ENCODE measurements around the gene LUC7L3. TPM values are rescaled to one million over a fixed set of nuclear protein-coding genes. Genes with fewer than 3 reads are reported as not detected.
A peak's percentile ranks its signal among the peaks of the same experiment; 100 is the strongest.
"Not testable (repeated sequence)": the region's sequence is repeated elsewhere in the genome, so short reads cannot be mapped to it uniquely, and the experiment has no call there.

Gene LUC7L3
- total RNA-seq, 8 experiments from 2014 or later: 118 to 263 (median 161) TPM

DNA sequence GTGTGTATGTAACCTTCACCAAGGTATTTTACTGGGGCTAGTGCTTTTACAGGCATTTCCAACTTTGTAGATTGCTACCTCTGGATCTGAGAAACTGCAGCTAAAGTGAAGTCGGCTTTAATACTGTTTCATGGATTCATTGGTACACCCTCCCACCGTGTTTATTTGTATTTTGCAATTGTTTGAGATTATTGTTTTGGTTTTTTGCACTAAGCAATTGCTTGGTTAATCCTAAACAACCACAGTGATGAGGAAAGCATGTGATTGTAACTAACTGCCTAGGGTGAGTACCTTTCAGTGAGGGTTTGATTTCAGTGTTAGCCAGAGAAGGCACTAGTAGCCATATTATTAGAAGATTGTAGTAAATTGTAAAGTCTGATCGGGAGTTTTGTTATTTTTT is 3.3 kb downstream of the LUC7L3 start:
- H3K4me3 ChIP-seq: peak overlapping the region in 1 of 5 donors; percentile 2
- no peak overlapping the region for H3K27ac ChIP-seq
- peaks cover 14 to 17% of the 10 kb centered on the region in 2 donors for H3K4me1 ChIP-seq (replicated peaks in 1 of 2)
- in situ Hi-C loops (cut with MboI; ENCODE audit: low pct_unique_long_range_greater_than_20kb in 2 of 9, low sequenced_read_pairs in 9 of 9, unreplicated experiment in 9 of 9): no loop called here
- ATAC-seq (replicated peaks in 6 of 8): no peak
- 0 to 100% (median 63%) methylated on average over 1 to 3 of the region's 3 CpGs for WGBS, 10 experiments

DNA sequence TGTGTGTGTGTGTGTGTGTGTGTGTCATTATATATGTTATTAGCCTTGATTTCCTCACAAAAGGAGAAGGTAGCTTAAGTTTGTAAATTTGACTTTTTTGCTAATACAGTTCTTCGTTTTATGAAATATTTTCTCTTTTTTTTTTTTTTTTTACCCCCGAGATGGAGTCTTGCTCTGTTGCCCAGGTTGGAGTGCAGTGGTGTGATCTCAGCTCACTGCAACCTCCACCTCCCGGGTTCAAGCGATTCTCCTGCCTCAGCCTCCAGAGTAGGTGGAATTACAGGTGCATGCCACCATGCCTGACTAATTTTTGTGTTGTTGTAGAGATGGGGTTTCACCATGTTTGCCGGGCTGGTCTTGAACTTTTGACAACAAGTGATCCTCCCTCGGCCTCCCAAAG is 5.2 kb downstream of the LUC7L3 start:
- ATAC-seq (replicated peaks in 6 of 8); in situ Hi-C loops (cut with MboI; ENCODE audit: low pct_unique_long_range_greater_than_20kb in 2 of 9, low sequenced_read_pairs in 9 of 9, unreplicated experiment in 9 of 9); H3K4me3 ChIP-seq; H3K27ac ChIP-seq: not testable (repeated sequence)
- H3K4me1 ChIP-seq (replicated peaks in 1 of 2): peaks cover 10 to 13% of the 10 kb centered on the region in 2 donors
- 80 to 100% (median 90%) methylated on average over 1 to 4 of the region's 6 CpGs for WGBS, 10 experiments

DNA sequence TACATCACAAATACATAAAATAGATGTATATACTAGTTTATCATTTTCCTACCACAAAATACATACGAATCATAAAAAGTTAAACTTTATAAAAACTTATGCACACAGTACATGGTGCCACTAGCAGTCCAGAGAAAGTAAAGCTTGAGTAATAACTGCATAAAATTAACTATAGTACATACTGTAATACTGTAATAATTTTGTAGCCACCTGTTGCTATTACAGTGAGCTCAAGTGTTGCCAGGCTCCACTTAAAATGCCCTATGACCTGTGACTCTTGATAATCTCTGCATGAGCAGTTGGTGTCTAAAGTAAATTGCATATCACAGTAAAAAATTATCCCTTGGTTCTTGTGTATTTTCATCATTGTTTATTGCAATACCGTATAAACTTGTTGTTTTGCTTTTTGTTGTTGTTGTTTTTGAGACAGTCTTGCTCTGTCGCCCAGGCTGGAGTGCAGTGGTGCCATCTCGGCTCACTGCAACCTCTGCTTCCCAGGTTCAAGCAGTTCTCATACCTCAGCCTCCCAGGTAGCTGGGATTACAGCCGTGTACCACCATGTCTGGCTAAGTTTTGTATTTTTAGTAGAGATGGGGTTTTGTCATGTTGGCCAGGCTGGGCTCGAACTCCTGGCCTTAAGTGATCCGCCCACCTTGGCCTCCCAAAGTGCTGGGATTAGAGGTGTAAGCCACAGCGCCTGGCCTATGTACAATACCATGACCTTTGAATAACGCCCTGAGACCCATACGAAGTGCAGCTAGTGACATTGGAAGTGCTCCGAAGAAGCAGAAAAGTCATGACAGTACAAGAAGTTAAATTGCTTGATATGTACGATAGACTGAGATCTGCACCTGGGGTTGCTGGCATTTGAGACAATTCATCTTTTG is 6.6 kb downstream of the LUC7L3 start:
- no peak for ATAC-seq (replicated peaks in 6 of 8)
- in situ Hi-C loops (cut with MboI; ENCODE audit: low pct_unique_long_range_greater_than_20kb in 2 of 9, low sequenced_read_pairs in 9 of 9, unreplicated experiment in 9 of 9): no loop called here
- Histone ChIP-seq H3K4me3 (no peak overlapping the region), H3K27ac (no peak overlapping the region), H3K4me1 (replicated peaks in 1 of 2) (peaks cover 10 to 13% of the 10 kb centered on the region in 2 donors)
- WGBS, 10 experiments: 69 to 100% (median 92%) methylated on average over 4 to 11 of the region's 12 CpGs

DNA sequence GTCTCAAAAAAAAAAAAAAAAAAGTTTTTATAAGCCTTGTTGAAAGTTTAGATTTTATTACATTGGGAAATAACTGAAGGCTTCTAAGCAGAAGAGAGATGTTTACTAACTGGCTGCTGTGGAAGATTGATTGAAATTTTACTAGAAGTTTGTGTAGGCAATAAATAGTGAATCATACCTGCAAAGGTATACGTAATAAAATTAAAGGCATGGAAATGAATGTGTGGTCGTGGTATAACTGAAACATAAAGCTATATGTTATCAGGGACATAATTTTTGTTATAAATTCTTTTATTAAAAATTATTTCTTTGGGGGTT is 8.7 kb downstream of the LUC7L3 start:
- WGBS, 10 experiments: 51 to 100% (median 72%) methylated on average over 1 to 2 of the region's 2 CpGs; no CpG with 5 or more reads in 1 of the 10 experiments
- no peak overlapping the region for H3K4me3 ChIP-seq
- peaks cover 2 to 3% of the 10 kb centered on the region in 2 donors for H3K4me1 ChIP-seq (replicated peaks in 1 of 2)
- in situ Hi-C loops (cut with MboI; ENCODE audit: low pct_unique_long_range_greater_than_20kb in 2 of 9, low sequenced_read_pairs in 9 of 9, unreplicated experiment in 9 of 9): no loop called here
- ATAC-seq (replicated peaks in 6 of 8): no peak
- H3K27ac ChIP-seq: no peak overlapping the region

DNA sequence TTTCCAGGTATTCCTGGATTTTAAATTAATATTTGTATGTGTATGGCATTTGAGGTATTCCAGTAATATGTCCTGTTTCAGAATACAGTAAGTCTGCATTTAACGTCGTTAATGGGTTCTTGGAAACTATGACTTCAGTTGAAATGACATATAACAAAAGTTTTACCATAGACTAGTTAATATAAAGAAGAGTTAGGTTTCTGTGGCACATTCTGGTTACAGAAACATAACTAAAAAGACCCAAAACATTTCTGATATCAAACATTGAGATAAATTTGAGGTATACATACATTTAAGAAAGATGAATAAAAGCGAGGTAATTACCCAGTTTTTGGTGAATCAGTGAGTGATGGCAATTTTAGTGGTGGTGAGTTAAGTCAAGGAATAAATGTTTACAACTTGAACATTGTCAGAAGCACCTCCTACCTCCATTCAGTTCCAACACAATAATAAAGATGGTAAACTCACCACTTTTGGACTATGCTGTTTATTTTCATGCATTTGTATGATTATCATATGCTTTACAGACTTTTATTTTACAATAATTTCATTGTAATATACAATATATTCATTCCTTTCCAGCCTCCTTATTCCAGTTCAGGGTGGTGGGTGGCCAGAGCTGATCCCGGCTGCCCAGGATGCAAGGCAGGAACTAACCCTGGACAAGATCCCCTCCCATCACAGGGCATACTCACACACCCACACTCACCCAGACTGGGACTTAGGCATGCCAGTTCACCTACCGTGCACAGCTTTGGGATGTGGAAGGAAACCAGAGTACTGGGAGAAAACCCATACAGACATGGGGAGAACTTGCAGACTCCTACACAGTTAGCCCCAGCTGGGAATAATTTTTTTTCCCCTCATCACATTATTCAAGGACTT is 9.7 kb downstream of the LUC7L3 start:
- H3K27ac ChIP-seq: no peak overlapping the region
- 55 to 100% (median 88%) methylated on average over 2 to 5 of the region's 5 CpGs for WGBS, 10 experiments
- no peak overlapping the region for H3K4me3 ChIP-seq
- in situ Hi-C loops (cut with MboI; ENCODE audit: low pct_unique_long_range_greater_than_20kb in 2 of 9, low sequenced_read_pairs in 9 of 9, unreplicated experiment in 9 of 9): no loop called here
- no peaks in the 10 kb centered on the region for H3K4me1 ChIP-seq (replicated peaks in 1 of 2)
- no peak for ATAC-seq (replicated peaks in 6 of 8)

DNA sequence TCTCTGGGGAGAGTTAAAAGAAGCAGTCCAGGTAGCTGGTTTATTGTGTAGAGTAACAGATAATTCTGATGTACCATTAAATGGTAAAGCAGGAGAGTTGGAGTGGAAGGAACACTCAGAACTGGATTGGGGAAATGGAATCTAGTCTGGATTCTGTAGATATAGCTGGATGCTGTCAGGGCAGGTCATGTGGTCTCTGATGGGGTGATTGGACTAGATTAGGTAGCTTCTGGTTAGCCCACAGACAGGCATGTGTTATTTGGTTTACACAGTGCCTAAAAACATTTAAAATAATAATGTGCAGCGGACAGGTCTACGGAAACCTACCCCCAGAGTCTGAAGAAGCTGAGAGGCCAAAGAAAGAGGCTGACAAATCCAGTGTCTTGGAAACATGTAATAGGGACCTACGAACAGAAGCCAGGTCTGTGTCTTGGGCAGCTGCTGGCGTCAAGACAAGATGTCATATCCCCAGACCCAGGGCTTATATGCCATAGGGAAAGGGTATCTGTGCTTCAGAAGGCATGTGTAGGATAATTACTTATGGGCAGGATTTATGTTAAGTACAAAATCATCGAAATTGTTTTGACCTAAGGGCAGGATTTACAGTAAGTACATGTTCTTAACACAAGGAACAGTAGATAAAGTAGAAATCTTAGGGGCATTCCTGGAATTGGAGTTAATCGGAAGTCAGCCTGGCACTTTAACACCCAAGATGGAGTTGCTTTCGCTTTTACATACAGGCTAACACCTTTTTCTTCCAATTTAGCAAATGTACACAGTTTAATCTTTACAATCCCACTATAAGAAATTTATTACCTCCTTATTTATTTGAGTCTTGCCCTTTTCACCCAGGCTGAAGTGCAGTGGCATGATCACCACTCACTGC is 12.4 kb downstream of the LUC7L3 start:
- Histone ChIP-seq H3K27ac (no peak overlapping the region), H3K4me1 (replicated peaks in 1 of 2) (no peaks in the 10 kb centered on the region), H3K4me3 (no peak overlapping the region)
- peak in 1 of 8 experiments; percentile 83 for ATAC-seq (replicated peaks in 6 of 8)
- WGBS, 10 experiments: 14 to 100% (median 89%) methylated on average over 1 to 6 of the region's 7 CpGs; no CpG with 5 or more reads in 1 of the 10 experiments
- in situ Hi-C loops (cut with MboI; ENCODE audit: low pct_unique_long_range_greater_than_20kb in 2 of 9, low sequenced_read_pairs in 9 of 9, unreplicated experiment in 9 of 9): no loop called here

DNA sequence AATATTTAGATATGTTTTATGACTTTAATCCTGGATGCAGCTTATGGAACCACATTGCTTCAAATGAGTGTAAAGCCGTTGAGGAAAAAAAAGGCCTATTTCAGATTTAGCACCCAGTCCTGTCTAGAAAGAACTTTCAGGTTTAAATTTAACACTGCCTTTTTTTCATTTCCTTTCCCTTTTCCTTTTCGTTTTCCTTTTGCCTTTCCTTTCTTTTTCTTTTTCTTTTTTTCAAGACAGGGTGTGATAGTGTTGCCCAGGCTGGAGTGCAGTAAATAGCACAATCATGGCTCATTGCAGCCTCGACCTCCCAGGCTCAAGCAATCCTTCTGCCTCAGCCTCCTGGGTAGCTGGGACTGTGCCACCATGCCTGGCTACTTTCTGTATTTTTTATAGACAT is 15.9 kb downstream of the LUC7L3 start:
- Histone ChIP-seq H3K4me1 (replicated peaks in 1 of 2) (no peaks in the 10 kb centered on the region), H3K4me3 (no peak overlapping the region), H3K27ac (no peak overlapping the region)
- in situ Hi-C loops (cut with MboI; ENCODE audit: low pct_unique_long_range_greater_than_20kb in 2 of 9, low sequenced_read_pairs in 9 of 9, unreplicated experiment in 9 of 9): no loop called here
- WGBS, 10 experiments: 56 to 100% (median 91%) methylated on average over 1 to 3 of the region's 3 CpGs; no CpG with 5 or more reads in 1 of the 10 experiments
- ATAC-seq (replicated peaks in 6 of 8): no peak

DNA sequence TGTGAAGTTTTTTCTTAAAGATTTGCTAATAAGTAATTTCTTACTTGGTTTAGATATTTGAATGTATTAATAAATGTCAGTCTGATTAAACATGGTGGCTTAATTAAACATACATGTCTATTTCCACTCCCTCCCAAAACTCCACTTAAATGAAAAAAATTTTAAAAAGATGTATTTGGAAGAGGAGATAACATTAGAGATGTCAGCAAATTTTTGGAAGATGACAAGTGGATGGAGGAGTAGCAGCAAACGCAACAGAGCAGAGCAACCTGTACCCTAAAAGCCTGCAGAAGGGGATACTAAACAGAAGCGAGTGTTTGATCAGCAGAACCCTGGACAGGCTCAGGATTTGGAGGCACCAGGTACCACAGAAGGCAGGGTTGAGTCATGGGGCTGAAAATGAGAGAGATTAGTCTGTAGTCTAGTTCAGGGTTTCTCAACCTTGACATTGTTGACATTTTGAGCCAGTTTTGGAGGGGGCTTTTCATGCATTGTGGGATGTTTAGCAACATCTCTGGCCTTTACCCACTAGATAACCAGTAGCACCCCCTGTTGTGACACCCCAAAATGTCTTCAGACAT is 17.8 kb downstream of the LUC7L3 start:
- H3K27ac ChIP-seq: no peak overlapping the region
- no peak overlapping the region for H3K4me3 ChIP-seq
- no peak for ATAC-seq (replicated peaks in 6 of 8)
- WGBS, 10 experiments: 50 to 100% (median 95%) methylated on average over 1 to 2 of the region's 2 CpGs; no CpG with 5 or more reads in 2 of the 10 experiments
- in situ Hi-C loops (cut with MboI; ENCODE audit: low pct_unique_long_range_greater_than_20kb in 2 of 9, low sequenced_read_pairs in 9 of 9, unreplicated experiment in 9 of 9): no loop called here
- H3K4me1 ChIP-seq (replicated peaks in 1 of 2): no peaks in the 10 kb centered on the region

DNA sequence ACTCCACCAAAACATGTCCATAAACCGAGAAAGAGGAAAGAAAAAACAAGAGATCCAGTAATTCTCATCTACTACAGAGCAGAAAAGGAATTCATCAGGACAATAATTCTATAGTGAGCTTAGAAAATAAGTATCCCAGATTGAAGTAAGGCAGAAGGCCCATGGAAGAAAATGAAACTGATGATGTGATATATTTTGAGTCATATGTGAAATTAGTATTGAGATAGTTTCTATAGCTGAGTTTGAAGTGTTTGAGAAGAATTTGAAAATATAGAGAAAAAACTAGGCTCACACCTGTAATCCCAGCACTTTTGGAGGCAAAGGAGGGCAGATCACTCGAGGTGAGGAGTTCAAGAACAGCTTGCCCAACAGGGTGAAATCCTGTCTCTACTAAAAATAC is 19.7 kb downstream of the LUC7L3 start:
- Histone ChIP-seq H3K27ac (no peak overlapping the region), H3K4me3 (no peak overlapping the region), H3K4me1 (replicated peaks in 1 of 2) (no peaks in the 10 kb centered on the region)
- in situ Hi-C loops (cut with MboI; ENCODE audit: low pct_unique_long_range_greater_than_20kb in 2 of 9, low sequenced_read_pairs in 9 of 9, unreplicated experiment in 9 of 9): no loop called here
- no peak for ATAC-seq (replicated peaks in 6 of 8)
- WGBS, 10 experiments: 25 to 68% (median 52%) methylated on average over 1 to 2 of the region's 2 CpGs; no CpG with 5 or more reads in 4 of the 10 experiments

DNA sequence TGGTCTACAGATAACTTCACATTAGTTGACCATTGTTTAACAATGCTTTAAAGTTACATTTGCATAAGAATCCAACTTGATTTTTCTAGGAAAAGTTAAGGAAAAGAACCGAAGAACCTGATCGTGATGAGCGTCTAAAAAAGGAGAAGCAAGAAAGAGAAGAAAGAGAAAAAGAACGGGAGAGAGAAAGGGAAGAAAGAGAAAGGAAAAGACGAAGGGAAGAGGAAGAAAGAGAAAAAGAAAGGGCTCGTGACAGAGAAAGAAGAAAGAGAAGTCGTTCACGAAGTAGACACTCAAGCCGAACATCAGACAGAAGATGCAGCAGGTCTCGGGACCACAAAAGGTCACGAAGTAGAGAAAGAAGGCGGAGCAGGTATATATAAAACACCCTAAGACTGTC is 26.2 kb downstream of the LUC7L3 start:
- no peaks in the 10 kb centered on the region for H3K4me1 ChIP-seq (replicated peaks in 1 of 2)
- ATAC-seq (replicated peaks in 6 of 8): no peak
- H3K27ac ChIP-seq: no peak overlapping the region
- WGBS, 10 experiments: 84 to 98% (median 94%) methylated on average over 7 to 12 of the region's 12 CpGs
- in situ Hi-C loops (cut with MboI; ENCODE audit: low pct_unique_long_range_greater_than_20kb in 2 of 9, low sequenced_read_pairs in 9 of 9, unreplicated experiment in 9 of 9): no loop called here
- H3K4me3 ChIP-seq: no peak overlapping the region

DNA sequence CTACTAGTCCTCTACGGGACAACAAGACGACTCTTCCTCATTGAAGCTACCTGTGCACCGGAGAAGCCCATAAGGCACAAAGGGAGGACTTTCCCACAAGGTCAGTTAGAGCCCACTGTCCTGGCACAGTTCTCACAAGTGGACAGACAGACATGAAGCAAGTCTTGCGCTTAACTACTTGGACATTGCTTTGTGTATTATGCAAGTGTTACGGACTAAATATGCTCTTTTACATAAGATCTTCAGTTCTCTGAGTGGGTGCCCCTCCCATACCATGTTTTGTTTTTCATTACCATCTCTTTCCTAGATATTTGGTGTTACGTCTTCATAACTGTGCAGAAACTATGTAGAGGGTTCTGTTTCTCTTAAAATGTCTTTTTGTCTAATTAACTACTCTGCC is 29.8 kb downstream of the LUC7L3 start:
- no peaks in the 10 kb centered on the region for H3K4me1 ChIP-seq (replicated peaks in 1 of 2)
- in situ Hi-C loops (cut with MboI; ENCODE audit: low pct_unique_long_range_greater_than_20kb in 2 of 9, low sequenced_read_pairs in 9 of 9, unreplicated experiment in 9 of 9): no loop called here
- ATAC-seq (replicated peaks in 6 of 8): peak in 3 of 8 experiments; percentile 55 to 67 (median 65)
- H3K27ac ChIP-seq: no peak overlapping the region
- 75 to 100% (median 89%) methylated on average over 1 to 6 of the region's 6 CpGs; no CpG with 5 or more reads in 1 of the 10 experiments for WGBS, 10 experiments
- H3K4me3 ChIP-seq: no peak overlapping the region

DNA sequence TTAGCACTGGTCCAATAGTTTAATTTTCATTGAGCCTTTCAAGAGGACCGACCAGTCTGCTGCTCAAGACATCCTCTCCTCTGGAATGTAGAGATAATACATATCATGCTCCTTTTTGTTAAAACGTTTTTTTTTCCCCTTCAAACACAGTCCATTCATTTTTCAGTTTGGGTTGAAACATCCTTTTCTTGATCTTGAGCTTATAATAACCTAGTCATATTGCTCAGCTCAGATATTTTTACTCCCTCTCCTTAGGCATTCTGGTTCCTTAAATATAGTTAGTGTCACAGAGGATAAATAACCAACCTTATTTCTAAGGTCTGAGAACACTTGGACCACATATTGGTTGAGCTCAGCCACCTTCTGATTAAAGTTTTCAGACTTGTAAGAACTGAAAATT is 35.1 kb downstream of the LUC7L3 start:
- in situ Hi-C loops (cut with MboI; ENCODE audit: low pct_unique_long_range_greater_than_20kb in 2 of 9, low sequenced_read_pairs in 9 of 9, unreplicated experiment in 9 of 9): no loop called here
- H3K27ac ChIP-seq: no peak overlapping the region
- WGBS, 10 experiments: 0 to 71% (median 50%) methylated on average over 1 to 2 of the region's 2 CpGs; no CpG with 5 or more reads in 1 of the 10 experiments

More for the DNA sequence above, 35.1 kb downstream of the LUC7L3 start:
- no peaks in the 10 kb centered on the region for H3K4me1 ChIP-seq (replicated peaks in 1 of 2)
- no peak for ATAC-seq (replicated peaks in 6 of 8)
- H3K4me3 ChIP-seq: no peak overlapping the region

Measured in motor neuron (in vitro differentiated cells).